Bronchial epithelial cell (primary cell): ENCODE results near the gene EHD1. TPM values are rescaled to one million over a fixed set of nuclear protein-coding genes. Genes with fewer than 3 reads are reported as not detected.
A peak's percentile ranks its signal among the peaks of the same experiment; 100 is the strongest.

ENCODE experiments used
- DNase-seq: peaks from one replicate; pipeline ENCODE4 v3.0.0-alpha.2; 2010; ENCODE audit warnings: low read depth
- FAIRE-seq: peaks from 2 replicates; lab custom pipeline; 2011; peaks lifted over from hg19 to GRCh38; lab: Jason Lieb, UNC
- H3K27me3 ChIP-seq: 2 replicates; pipeline ENCODE4 v1.5.1; 2011; ENCODE audit warnings: low read length; ENCODE audit not compliant: control insufficient read depth, insufficient read depth
- H3K36me3 ChIP-seq: 2 replicates; pipeline ENCODE4 v1.5.1; 2011; ENCODE audit warnings: low read length; ENCODE audit not compliant: control insufficient read depth, insufficient read depth
- H3K4me3 ChIP-seq: 2 replicates; pipeline ENCODE4 v1.5.1; 2011; ENCODE audit warnings: mild to moderate bottlenecking, low read depth, low read length, control low read depth
- total RNA-seq: library from RNA; depleted of rRNA; stranded (reverse); fragments of >200 nt; gene quantifications from 2 replicates; pipeline ENCODE4 v1.2.1, GENCODE V29; 2014
- TF ChIP-seq, protein P1 (sequence below): IDR thresholded peaks from 2 replicates; pipeline ENCODE4 v1.5.1; 2011; ENCODE audit warnings: mild to moderate bottlenecking, moderate library complexity, low read length, control low read depth, inconsistent platforms; ENCODE audit not compliant: insufficient read depth, severe bottlenecking

The EHD1 gene
- total RNA-seq, 1 donor from 2014 or later = 32.9 TPM

DNA sequence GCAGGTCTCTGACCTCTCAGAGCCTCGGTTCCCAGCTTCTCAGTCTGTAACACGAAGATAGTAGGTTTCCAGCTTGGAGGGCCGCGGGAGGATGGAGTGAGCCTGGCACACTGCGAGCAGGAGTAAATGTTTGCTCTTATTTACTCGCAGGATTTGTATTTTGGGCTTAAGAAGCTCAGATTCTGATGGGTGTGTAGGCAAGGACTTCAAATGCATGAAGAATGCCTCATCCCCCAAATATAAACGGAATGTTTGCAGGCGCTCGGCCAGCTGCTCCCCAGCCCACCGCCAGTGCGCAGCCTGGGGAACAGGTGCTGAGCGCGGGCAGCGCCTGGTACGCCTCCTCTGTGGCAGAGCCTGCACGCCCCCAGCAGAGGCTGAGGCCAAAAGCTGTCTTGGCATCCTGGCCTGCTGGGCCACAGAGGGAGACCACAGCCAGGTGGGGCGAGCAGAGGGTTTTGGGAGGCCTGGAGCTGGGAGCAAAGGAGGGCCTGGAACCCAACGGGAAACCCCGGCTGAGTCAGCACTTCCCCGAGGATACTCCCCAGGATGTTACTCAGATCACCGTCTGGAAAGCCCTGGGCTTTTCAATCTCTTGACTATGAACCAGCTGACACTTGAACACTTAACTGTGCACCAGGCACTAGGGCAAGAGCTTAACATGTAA, 9.4 kb downstream of the EHD1 start:
- DNase-seq (peak; percentile 92), FAIRE-seq (no peak)
- H3K27me3 ChIP-seq = no peaks in the 10 kb centered on the region
- peaks cover 13% of the 10 kb centered on the region for H3K36me3 ChIP-seq
- TF ChIP-seq, protein P1, sequence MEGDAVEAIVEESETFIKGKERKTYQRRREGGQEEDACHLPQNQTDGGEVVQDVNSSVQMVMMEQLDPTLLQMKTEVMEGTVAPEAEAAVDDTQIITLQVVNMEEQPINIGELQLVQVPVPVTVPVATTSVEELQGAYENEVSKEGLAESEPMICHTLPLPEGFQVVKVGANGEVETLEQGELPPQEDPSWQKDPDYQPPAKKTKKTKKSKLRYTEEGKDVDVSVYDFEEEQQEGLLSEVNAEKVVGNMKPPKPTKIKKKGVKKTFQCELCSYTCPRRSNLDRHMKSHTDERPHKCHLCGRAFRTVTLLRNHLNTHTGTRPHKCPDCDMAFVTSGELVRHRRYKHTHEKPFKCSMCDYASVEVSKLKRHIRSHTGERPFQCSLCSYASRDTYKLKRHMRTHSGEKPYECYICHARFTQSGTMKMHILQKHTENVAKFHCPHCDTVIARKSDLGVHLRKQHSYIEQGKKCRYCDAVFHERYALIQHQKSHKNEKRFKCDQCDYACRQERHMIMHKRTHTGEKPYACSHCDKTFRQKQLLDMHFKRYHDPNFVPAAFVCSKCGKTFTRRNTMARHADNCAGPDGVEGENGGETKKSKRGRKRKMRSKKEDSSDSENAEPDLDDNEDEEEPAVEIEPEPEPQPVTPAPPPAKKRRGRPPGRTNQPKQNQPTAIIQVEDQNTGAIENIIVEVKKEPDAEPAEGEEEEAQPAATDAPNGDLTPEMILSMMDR = no peak
- H3K4me3 ChIP-seq = no peak overlapping the region

DNA sequence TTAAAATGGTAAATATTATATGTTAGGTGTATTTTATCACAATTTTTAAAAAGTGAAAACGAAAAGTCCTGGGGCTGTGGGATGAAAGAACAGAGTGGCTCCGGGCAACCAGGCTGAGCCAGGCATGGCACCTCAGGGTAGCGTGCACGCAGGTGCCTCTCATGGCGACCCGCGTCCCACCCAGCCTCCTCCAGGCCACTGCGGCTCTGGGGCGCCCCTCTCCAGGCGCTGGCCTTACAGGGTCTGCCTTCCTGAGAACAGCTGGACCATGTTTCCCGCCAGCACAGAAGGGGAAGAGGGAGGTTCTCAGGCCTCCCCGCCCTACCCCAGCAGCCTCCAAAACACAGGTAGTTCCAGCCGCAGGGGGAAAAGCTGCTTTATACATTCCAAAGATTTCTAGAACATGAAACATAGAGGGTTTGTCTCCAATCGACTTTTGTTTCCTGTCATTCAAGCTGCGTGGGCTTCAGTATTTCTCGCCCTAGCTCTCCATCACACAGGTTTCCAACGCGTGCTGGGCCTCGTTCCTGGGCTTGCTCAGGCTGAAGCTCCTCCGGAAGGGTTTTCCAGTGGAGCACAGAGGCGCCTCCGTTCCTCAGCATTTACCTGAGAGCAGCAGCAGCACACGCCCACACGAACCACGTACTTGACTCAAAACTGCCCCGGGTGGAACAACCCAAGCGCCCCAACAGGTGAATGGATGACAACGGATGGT, 10.5 kb downstream of the EHD1 start:
- H3K27me3 ChIP-seq = no peaks in the 10 kb centered on the region
- H3K36me3 ChIP-seq = peaks cover 10% of the 10 kb centered on the region
- FAIRE-seq = no peak
- no peak overlapping the region for H3K4me3 ChIP-seq
- DNase-seq = peak; percentile 82
- TF ChIP-seq, protein P1 = no peak

DNA sequence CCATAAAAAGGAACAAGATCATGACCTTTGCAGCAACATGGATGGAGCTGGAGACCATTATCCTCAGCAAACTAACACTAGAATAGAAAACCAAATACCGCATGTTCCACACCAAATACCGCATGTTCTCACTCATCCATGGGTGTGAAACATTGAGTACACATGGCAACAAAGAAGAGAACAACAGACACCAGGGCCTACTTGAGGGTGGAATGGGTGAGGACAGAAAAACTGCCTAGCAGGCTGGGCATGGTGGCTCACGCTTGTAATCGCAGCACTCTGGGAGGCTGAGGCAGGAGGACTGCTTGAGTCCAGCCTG, 12.3 kb downstream of the EHD1 start:
- H3K27me3 ChIP-seq = no peaks in the 10 kb centered on the region
- TF ChIP-seq, protein P1 = no peak

DNA sequence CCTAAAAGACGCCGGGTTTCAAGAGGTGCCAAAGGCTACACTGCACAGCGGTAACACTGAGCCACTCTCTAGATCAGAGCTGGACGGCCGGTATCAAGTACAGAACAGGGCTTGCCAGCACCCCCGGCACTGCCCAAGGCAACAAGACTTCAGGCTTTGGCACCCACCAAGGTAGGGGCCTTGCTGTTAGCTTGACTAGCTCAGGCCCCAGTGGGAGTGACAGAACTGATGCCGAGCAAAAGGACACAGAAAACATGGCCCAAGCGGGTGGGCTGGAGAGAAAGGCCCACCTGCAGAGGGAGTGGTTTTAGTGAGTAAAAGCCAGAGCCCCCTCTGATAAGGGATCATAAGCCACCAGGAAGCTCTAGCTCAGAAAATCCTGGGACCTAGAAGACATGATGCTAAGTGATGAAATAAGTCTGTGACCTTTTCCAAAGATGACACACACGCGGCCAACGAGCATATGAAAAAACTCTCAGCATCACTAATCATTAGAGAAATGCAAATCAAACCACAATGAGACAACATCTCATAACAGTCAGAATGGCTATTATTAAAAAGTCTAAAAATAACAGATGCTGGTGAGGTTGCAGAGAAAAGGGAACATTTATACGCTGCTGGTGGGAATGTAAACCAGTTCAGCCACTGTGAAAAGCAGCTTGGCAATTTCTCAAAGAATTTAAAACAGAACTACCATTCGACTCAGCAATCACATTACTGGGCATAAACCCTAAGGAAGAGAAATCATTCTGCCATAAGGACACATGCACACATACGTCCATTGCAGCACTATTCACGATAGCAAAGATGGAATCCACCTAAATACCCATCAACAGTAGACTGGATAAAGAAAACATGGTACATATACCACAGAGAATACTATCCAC, 12.9 kb downstream of the EHD1 start:
- no peak for FAIRE-seq
- peaks cover 3% of the 10 kb centered on the region for H3K36me3 ChIP-seq
- TF ChIP-seq, protein P1 = no peak

More for the DNA sequence above, 12.3 kb downstream of the EHD1 start:
- H3K36me3 ChIP-seq = peaks cover 3% of the 10 kb centered on the region
- FAIRE-seq (no peak), DNase-seq (no peak)
- H3K4me3 ChIP-seq = no peak overlapping the region

DNA sequence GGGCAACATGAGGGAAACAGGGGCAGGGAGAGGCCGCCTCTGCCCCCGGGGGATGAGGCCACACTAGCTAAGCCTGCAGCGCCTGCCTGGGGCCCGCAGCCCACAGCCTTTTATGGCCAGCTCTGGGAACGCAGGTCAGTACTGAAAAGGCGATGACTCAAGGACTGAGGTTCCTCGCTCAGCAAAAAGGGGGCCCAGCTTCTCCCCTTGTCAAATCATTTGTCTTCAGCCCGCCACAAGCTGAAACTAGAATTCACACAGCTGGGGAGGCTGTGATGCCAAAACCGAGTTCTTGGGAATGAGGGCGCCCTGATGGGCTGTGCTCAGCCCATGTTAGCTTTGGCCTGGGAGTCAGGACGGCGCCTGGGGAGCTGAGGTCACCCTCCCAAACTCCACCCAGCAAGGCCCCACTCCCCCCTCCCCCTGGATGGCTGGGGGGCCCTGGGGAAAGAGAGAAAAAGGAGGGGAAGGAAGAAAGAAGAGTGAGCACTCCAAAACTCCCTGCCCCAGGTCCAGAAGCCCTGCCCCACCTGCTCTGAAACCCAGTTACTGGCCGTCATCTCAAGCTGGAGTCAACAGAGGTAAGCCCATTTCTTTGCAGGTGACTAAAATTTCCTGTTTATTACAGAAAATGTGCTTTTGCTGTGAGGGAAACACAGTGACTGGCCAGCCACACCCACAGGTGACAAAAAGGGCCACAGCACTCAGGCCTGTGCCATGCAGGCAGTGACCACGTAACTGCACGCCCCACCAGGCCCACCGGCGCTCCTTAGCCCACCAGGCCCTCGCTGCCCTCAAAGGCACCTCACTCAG, 13.7 kb downstream of the EHD1 start:
- FAIRE-seq (no peak), DNase-seq (no peak)
- no peaks in the 10 kb centered on the region for H3K27me3 ChIP-seq
- no peak overlapping the region for H3K4me3 ChIP-seq
- TF ChIP-seq, protein P1 = no peak
- peaks cover 3% of the 10 kb centered on the region for H3K36me3 ChIP-seq

More for the DNA sequence above, 12.9 kb downstream of the EHD1 start:
- no peak overlapping the region for H3K4me3 ChIP-seq
- H3K27me3 ChIP-seq = no peaks in the 10 kb centered on the region
- DNase-seq = no peak
